GM12878 (cell line): ENCODE measurements around the gene RNF223. TPM values are rescaled to one million over a fixed set of nuclear protein-coding genes. Genes with fewer than 3 reads are reported as not detected.

Experiments used
- ATAC-seq: fragments of 200-7000 bp; cut with Tn5 transposase; 3 replicates; pipeline ENCODE4 v1.9.1; 2020; ENCODE audit warnings: mild to moderate bottlenecking, moderate library complexity
- BruUV-seq: library from RNA; stranded (reverse); fragments of 400-500 nt; replicated peaks from 2 replicates; lab custom pipeline; 2021; lab: Mats Ljungman, UMichigan
- CTCF ChIA-PET: fragments of 300-600 bp; sonication (Branson Sonifier 250); formaldehyde crosslinking; extraction: SDS; loops from one replicate; lab custom pipeline; 2021; ENCODE audit warnings: inconsistent platforms; lab: Yijun Ruan, JAX
- POLR2A ChIA-PET: fragments of 350-600 bp; formaldehyde crosslinking; extraction: SDS; loops from one replicate; lab custom pipeline; 2021; ENCODE audit warnings: inconsistent platforms; lab: Charles Lee
- RAD21 ChIA-PET: fragments of 300-600 bp; sonication (Branson Sonifier 250); formaldehyde crosslinking; loops from one replicate; lab custom pipeline; 2023; ENCODE audit warnings: antibody characterized with exemption; ENCODE audit not compliant: unreplicated experiment; lab: Charles Lee
- SMC1A ChIA-PET: fragments of 300-600 bp; sonication (Branson Sonifier 250); formaldehyde crosslinking; loops from one replicate; lab custom pipeline; 2023; ENCODE audit not compliant: unreplicated experiment, uncharacterized antibody; lab: Charles Lee
- DNase-seq: peaks from one replicate; pipeline ENCODE4 v3.0.0-alpha.2; 2011; ENCODE audit warnings: low read depth, low spot score
- FAIRE-seq: peaks from 3 replicates; lab custom pipeline; 2011; peaks lifted over from hg19 to GRCh38; lab: Jason Lieb, UNC
- H2AFZ ChIP-seq: 2 replicates; pipeline ENCODE4 v1.6.0; 2011; ENCODE audit warnings: low read depth, low read length, control low read depth; ENCODE audit not compliant: control insufficient read depth
- H3K27ac ChIP-seq: 2 replicates; pipeline ENCODE4 v1.5.1; 2011; ENCODE audit warnings: control low read depth; ENCODE audit not compliant: control insufficient read depth, insufficient read depth
- H3K27me3 ChIP-seq, 2 experiments: replicated peaks in 1 of 2; 2 replicates each; pipeline versions ENCODE4 v1.6.0 to v1.6.1; 2011; ENCODE audit warnings: low read length in 1 of 2; ENCODE audit not compliant: control insufficient read depth in 2 of 2, insufficient read depth in 2 of 2
- H3K36me3 ChIP-seq, 2 experiments: 2 replicates each; pipeline ENCODE4 v1.5.1; 2011; ENCODE audit warnings: low read length in 1 of 2; ENCODE audit not compliant: control insufficient read depth in 2 of 2, insufficient read depth in 2 of 2
- H3K4me1 ChIP-seq: 2 replicates; pipeline ENCODE4 v1.6.1; 2011; ENCODE audit warnings: mild to moderate bottlenecking, low read length, moderate library complexity, mixed read lengths; ENCODE audit not compliant: control insufficient read depth, insufficient read depth
- H3K4me2 ChIP-seq: 2 replicates; pipeline ENCODE4 v1.6.0; 2011; ENCODE audit warnings: control low read depth; ENCODE audit not compliant: control insufficient read depth, insufficient read depth
- H3K4me3 ChIP-seq: fragments of 200-600 bp; sonication (generic); 2 replicates; pipeline ENCODE4 v1.5.1; 2016
- H3K79me2 ChIP-seq: 2 replicates; pipeline ENCODE4 v1.6.0; 2011; ENCODE audit warnings: low read length; ENCODE audit not compliant: control insufficient read depth, insufficient read depth
- H3K9ac ChIP-seq: 2 replicates; pipeline ENCODE4 v1.8.0; 2011; ENCODE audit warnings: low read length, control low read depth, mixed read lengths; ENCODE audit not compliant: control insufficient read depth, insufficient read depth
- H3K9me3 ChIP-seq: replicated peaks from 3 replicates; pipeline ENCODE4 v1.5.1; 2011; ENCODE audit warnings: mild to moderate bottlenecking, low read length; ENCODE audit not compliant: control insufficient read depth, insufficient read depth
- H4K20me1 ChIP-seq: 2 replicates; pipeline ENCODE4 v1.6.0; 2011; ENCODE audit not compliant: control insufficient read depth, insufficient read depth
- BHLHE40 ChIP-seq, 2 experiments: fragments of 450-650 bp in 1 of 2; IDR thresholded peaks; 2 replicates each; pipeline ENCODE4 v1.6.1; 2011 to 2017; ENCODE audit warnings: low read depth in 2 of 2, borderline replicate concordance in 1 of 2, improper control_type of control experiment in 1 of 2, low read length in 1 of 2, mild to moderate bottlenecking in 1 of 2
- CEBPZ ChIP-seq: fragments of 150-350 bp; IDR thresholded peaks from 2 replicates; pipeline ENCODE4 v1.6.1; 2016; ENCODE audit warnings: low read depth, low read length
- FOXK2 ChIP-seq: fragments of 450-650 bp; IDR thresholded peaks from 2 replicates; pipeline ENCODE4 v1.6.1; 2017; ENCODE audit warnings: mild to moderate bottlenecking, moderate library complexity
- MXI1 ChIP-seq: fragments of 150-350 bp; IDR thresholded peaks from 2 replicates; pipeline ENCODE4 v1.6.1; 2011; ENCODE audit warnings: low read depth, mild to moderate bottlenecking, inconsistent platforms, low read length, improper control_type of control experiment
- RBBP5 ChIP-seq: fragments of 200-600 bp; sonication (generic); conservative IDR thresholded peaks from 2 replicates; pipeline ENCODE4 v1.6.1; 2016
- REST ChIP-seq: IDR thresholded peaks from 2 replicates; pipeline ENCODE4 v1.6.1; 2012; ENCODE audit warnings: mild to moderate bottlenecking, low read depth, low read length
- SMC3 ChIP-seq: IDR thresholded peaks from 2 replicates; pipeline ENCODE4 v1.6.1; 2011; ENCODE audit warnings: low read length, improper control_type of control experiment, borderline replicate concordance
- SPI1 ChIP-seq: IDR thresholded peaks from 2 replicates; pipeline ENCODE4 v1.6.1; 2011; ENCODE audit warnings: low read depth, mild to moderate bottlenecking, low read length, moderate library complexity, borderline replicate concordance; ENCODE audit not compliant: insufficient read depth
- ZZZ3 ChIP-seq: IDR thresholded peaks from 2 replicates; pipeline ENCODE4 v1.6.1; 2011; ENCODE audit warnings: low read depth; ENCODE audit not compliant: control insufficient read depth, insufficient read length
- WGBS: methylation state at CpG from one replicate; pipeline ENCODE4 v1.1.6; 2016; ENCODE audit warnings: low lambda C conversion rate; ENCODE audit not compliant: insufficient replicate concordance, insufficient coverage; ENCODE audit errors: missing lambda C conversion rate; 5-methylcytosine and 5-hydroxymethylcytosine counted together
- in situ Hi-C: fragments of 300-500 bp; cut with MboI; formaldehyde crosslinking; loops from 9 replicates; pipeline ENCODE4 v1.14.3; 2018; ENCODE audit warnings: mixed read lengths
- intact Hi-C: fragments of 100-400 bp; cut with micrococcal nuclease; formaldehyde crosslinking; loops from one replicate; pipeline ENCODE4 v1.14.2; 2022; ENCODE audit not compliant: unreplicated experiment
- polyA plus RNA-seq, 11 experiments: library from polyadenylated mRNA; depleted of rRNA in 4 of 11; unstranded in 6 of 11; stranded (reverse) in 5 of 11; fragments of >200 nt; fragmentation: Nextera tagmentation in 4 of 11; fragmentation: Illumina TruSeq in 1 of 11; extraction: Ambion mirVana in 4 of 11; extraction: Trizol in 1 of 11; gene quantifications; 1 replicate in 1 of 11; 2 replicates in 10 of 11; pipeline versions ENCODE4 v1.2.1 to v1.2.3, GENCODE V29; 2011 to 2016; ENCODE audit warnings: inconsistent platforms in 2 of 11, missing spikeins in 2 of 11, low read depth in 1 of 11
- total RNA-seq, 4 experiments: library from RNA; depleted of rRNA in 3 of 4; stranded (reverse); fragments of >200 nt in 3 of 4; fragmentation: Illumina TruSeq in 1 of 4; extraction: Trizol in 1 of 4; gene quantifications; 2 replicates each; pipeline versions ENCODE4 v1.2.1 to v1.2.3, GENCODE V29; 2013 to 2021

RNF223 gene
- total and polyA plus RNA-seq, 10 of the 15 experiments (the other 5 are each of a cell fraction or from before 2014, with no cell fraction given), result 0.06 TPM; not detected in 9

- Histone ChIP-seq H3K27me3 (no peaks in the 10 kb centered on the region), H4K20me1 (no peaks in the 10 kb centered on the region), H3K4me3 (no peak overlapping the region), H3K27ac (no peak overlapping the region), H3K79me2 (no peaks in the 10 kb centered on the region), H3K4me2 (no peak overlapping the region), H3K9ac (no peak overlapping the region), H3K4me1 (peaks cover 14% of the 10 kb centered on the region), H3K9me3 (no peaks in the 10 kb centered on the region), H2AFZ (no peak overlapping the region), H3K36me3 (peaks cover 3 to 9% of the 10 kb centered on the region in 2 experiments; a peak in 3 of 4 replicates)
- WGBS, result 82% methylated on average over 18 of the region's 18 CpGs
- no TSS peak for BruUV-seq
- no peak for FAIRE-seq
- ChIA-PET CTCF (no interaction called here), SMC1A (no interaction called here), POLR2A (no interaction called here), RAD21 (no interaction called here)
- no peak for DNase-seq
- intact Hi-C loops, result no loop called here
- ATAC-seq, result no peak
- TF ChIP-seq FOXK2 (no peak), MXI1 (no peak), SPI1 (no peak), CEBPZ (no peak), SMC3 (no peak), ZZZ3 (no peak), BHLHE40 (IDR thresholded peaks at IDR 0.05; ENCODE audit: borderline replicate concordance in 1 of 2, low read depth in 2 of 2, low read length in 1 of 2) (no peak), REST (no peak), RBBP5 (no peak)
- in situ Hi-C loops, result loop anchor here (5.0 kb wide), 1 partner anchor 48 kb away; no protein-coding TSS in a partner anchor
Observed at GRCh38 chr1:1054099-1054700, 19.9 kb downstream of the RNF223 start.
